GM20431 (cell line): ENCODE data around the gene NUDT8.
"Not testable (repeated sequence)": the region's sequence is repeated elsewhere in the genome, so short reads cannot be mapped to it uniquely, and the experiment has no call there.

ENCODE experiments used
- in situ Hi-C: fragments of 300-500 bp; cut with MseI, MboI; formaldehyde crosslinking; loops from one replicate; pipeline ENCODE4 v1.15.0; 2020; ENCODE audit warnings: low sequenced_read_pairs; ENCODE audit not compliant: unreplicated experiment

Gene NUDT8

GRCh38 chr11:67644042-67644441, 14.3 kb upstream of the NUDT8 start:
- in situ Hi-C loops, result no loop called here

- in situ Hi-C loops, result no loop called here
Measured at GRCh38 chr11:67642173-67643120, 12.7 kb upstream of the NUDT8 start.

GRCh38 chr11:67641338-67642172, 11.8 kb upstream of the NUDT8 start:
- in situ Hi-C loops, result no loop called here

GRCh38 chr11:67640758-67641337, 11.1 kb upstream of the NUDT8 start:
- in situ Hi-C loops, result no loop called here

- in situ Hi-C loops, result no loop called here
Measured at GRCh38 chr11:67640021-67640757, 10.5 kb upstream of the NUDT8 start.

- in situ Hi-C loops, result no loop called here
Measured at GRCh38 chr11:67639438-67639859, 9.7 kb upstream of the NUDT8 start, which contains the start of gene TBX10. TSS of gene TBX10 (minus strand) at chr11:67639763. CDS start at chr11:67639472, 291 bp downstream.

GRCh38 chr11:67638535-67639437, 9.0 kb upstream of the NUDT8 start:
- in situ Hi-C loops, result no loop called here

- in situ Hi-C loops, result not testable (repeated sequence)
Measured at GRCh38 chr11:67637441-67637840, 7.7 kb upstream of the NUDT8 start.

- in situ Hi-C loops, result no loop called here
Measured at GRCh38 chr11:67636962-67637361, 7.2 kb upstream of the NUDT8 start.

GRCh38 chr11:67635231-67635521, 5.4 kb upstream of the NUDT8 start:
- in situ Hi-C loops, result no loop called here

GRCh38 chr11:67634366-67635230, 4.9 kb upstream of the NUDT8 start:
- in situ Hi-C loops, result no loop called here

GRCh38 chr11:67633758-67634365, 4.1 kb upstream of the NUDT8 start:
- in situ Hi-C loops, result no loop called here

GRCh38 chr11:67632982-67633755, 3.4 kb upstream of the NUDT8 start:
- in situ Hi-C loops, result no loop called here

- in situ Hi-C loops, result no loop called here
Measured at GRCh38 chr11:67632175-67632981, 2.6 kb upstream of the NUDT8 start.

GRCh38 chr11:67631853-67632174, 2.1 kb upstream of the NUDT8 start:
- in situ Hi-C loops, result no loop called here

- in situ Hi-C loops, result no loop called here
Measured at GRCh38 chr11:67631411-67631810, 1.7 kb upstream of the NUDT8 start.
